NCI-H2196 treated with DMSO at 0.1 percent for 48 hours (cell line): Measurements from ENCODE around the gene EIF2B5.
"Not testable (repeated sequence)": the region's sequence is repeated elsewhere in the genome, so short reads cannot be mapped to it uniquely, and the experiment has no call there.

Experiments used
- DNase-seq: peaks from one replicate; lab custom pipeline; 2025; ENCODE audit not compliant: unreplicated experiment; lab: John Stamatoyannopoulos, UW

EIF2B5 gene

GRCh38 chr3:184145111-184145524 is 10.0 kb downstream of the EIF2B5 start:
- DNase-seq: peak; percentile 90

GRCh38 chr3:184145751-184146270 is 10.7 kb downstream of the EIF2B5 start:
- DNase-seq: no peak

GRCh38 chr3:184148076-184148475 is 12.9 kb downstream of the EIF2B5 start:
- no peak for DNase-seq

GRCh38 chr3:184149123-184149522 is 14.0 kb downstream of the EIF2B5 start:
- DNase-seq: no peak

GRCh38 chr3:184149770-184150169 is 14.6 kb downstream of the EIF2B5 start:
- DNase-seq: not testable (repeated sequence)

GRCh38 chr3:184154885-184155643 is 19.9 kb downstream of the EIF2B5 start, which contains the start of gene DVL3:
TSS of gene DVL3 (plus strand) at chr3:184155377. CDS start at chr3:184155636, 259 bp downstream.
- DNase-seq: peak; percentile 65

- DNase-seq: no peak
These were observed 20.7 kb downstream of the EIF2B5 start for GRCh38 chr3:184155644-184156521.

- DNase-seq: no peak
These were observed 21.4 kb downstream of the EIF2B5 start for GRCh38 chr3:184156522-184156955.

- DNase-seq: no peak
These were observed 22.0 kb downstream of the EIF2B5 start for GRCh38 chr3:184157206-184157605.

GRCh38 chr3:184158404-184158803 is 23.2 kb downstream of the EIF2B5 start:
- no peak for DNase-seq

GRCh38 chr3:184160456-184160855 is 25.3 kb downstream of the EIF2B5 start:
- DNase-seq: no peak

GRCh38 chr3:184162571-184163070 is 27.5 kb downstream of the EIF2B5 start:
- DNase-seq: not testable (repeated sequence)

GRCh38 chr3:184164648-184165330 is 29.6 kb downstream of the EIF2B5 start:
- no peak for DNase-seq

- DNase-seq: no peak
These were observed 30.4 kb downstream of the EIF2B5 start for GRCh38 chr3:184165543-184165942.

GRCh38 chr3:184166671-184167070 is 31.5 kb downstream of the EIF2B5 start:
- DNase-seq: no peak

GRCh38 chr3:184167786-184168185 is 32.6 kb downstream of the EIF2B5 start:
- DNase-seq: no peak

- no peak for DNase-seq
These were observed 33.4 kb downstream of the EIF2B5 start for GRCh38 chr3:184168363-184169120.

- DNase-seq: no peak
These were observed 35.0 kb downstream of the EIF2B5 start for GRCh38 chr3:184169896-184170875.

- DNase-seq: no peak
These were observed 36.4 kb downstream of the EIF2B5 start for GRCh38 chr3:184171562-184171961.
